H9 (cell line): ENCODE results near the gene MYB. TPM values are rescaled to one million over a fixed set of nuclear protein-coding genes. Genes with fewer than 3 reads are reported as not detected.

Experiments
- DNase-seq: peaks from one replicate; pipeline ENCODE4 v3.0.0-alpha.2; 2017
- H2AFZ ChIP-seq: one replicate; pipeline ENCODE4 v1.6.1; 2013; ENCODE audit warnings: mild to moderate bottlenecking, low read length, control low read depth, moderate library complexity
- H2AK5ac ChIP-seq: 2 replicates; pipeline ENCODE4 v1.6.1; 2013; ENCODE audit warnings: low read length, control low read depth, mixed read lengths; ENCODE audit not compliant: insufficient read length
- H2BK120ac ChIP-seq: one replicate; pipeline ENCODE4 v1.6.1; 2013; ENCODE audit warnings: low read depth, mild to moderate bottlenecking, low read length, control low read depth, inconsistent platforms; ENCODE audit not compliant: poor library complexity, severe bottlenecking
- H2BK12ac ChIP-seq: 2 replicates; pipeline ENCODE4 v1.6.1; 2013; ENCODE audit warnings: low read length, control low read depth, mixed read lengths, low read depth; ENCODE audit not compliant: insufficient read length
- H2BK15ac ChIP-seq: 2 replicates; pipeline ENCODE4 v1.6.1; 2013; ENCODE audit warnings: low read depth, low read length, control low read depth
- H2BK20ac ChIP-seq: one replicate; pipeline ENCODE4 v1.6.1; 2013; ENCODE audit warnings: low read depth, mild to moderate bottlenecking, low read length, control low read depth, inconsistent platforms; ENCODE audit not compliant: poor library complexity, severe bottlenecking
- H2BK5ac ChIP-seq: 2 replicates; pipeline ENCODE4 v1.6.1; 2013; ENCODE audit warnings: low read length, control low read depth, mixed read lengths; ENCODE audit not compliant: insufficient read length
- H3K14ac ChIP-seq: 2 replicates; pipeline ENCODE4 v1.6.1; 2013; ENCODE audit warnings: low read length, control low read depth; ENCODE audit not compliant: insufficient read depth
- H3K18ac ChIP-seq: 2 replicates; pipeline ENCODE4 v1.6.1; 2013; ENCODE audit warnings: low read depth, mild to moderate bottlenecking, mixed read lengths, low read length, control low read depth; ENCODE audit not compliant: insufficient read length
- H3K23ac ChIP-seq: 2 replicates; pipeline ENCODE4 v1.6.1; 2013; ENCODE audit warnings: low read length, control low read depth, mixed read lengths, low read depth; ENCODE audit not compliant: insufficient read length
- H3K23me2 ChIP-seq: 2 replicates; pipeline ENCODE4 v1.6.1; 2013; ENCODE audit warnings: low read depth, mild to moderate bottlenecking, mixed read lengths, low read length, control low read depth; ENCODE audit not compliant: insufficient read length, poor library complexity, severe bottlenecking
- H3K27ac ChIP-seq: 2 replicates; pipeline ENCODE4 v1.5.1; 2013; ENCODE audit warnings: low read length, control low read depth, mixed read lengths, low read depth; ENCODE audit not compliant: insufficient read length
- H3K27me3 ChIP-seq: 2 replicates; pipeline ENCODE4 v1.6.1; 2013; ENCODE audit warnings: low read length, control low read depth, inconsistent platforms; ENCODE audit not compliant: insufficient read depth
- H3K4ac ChIP-seq: 2 replicates; pipeline ENCODE4 v1.6.1; 2013; ENCODE audit warnings: low read depth, mild to moderate bottlenecking, control low read depth, inconsistent platforms, low read length, moderate library complexity
- H3K4me1 ChIP-seq: 2 replicates; pipeline ENCODE4 v1.6.1; 2013; ENCODE audit warnings: low read length, control low read depth, inconsistent platforms; ENCODE audit not compliant: insufficient read depth
- H3K4me2 ChIP-seq: 2 replicates; pipeline ENCODE4 v1.6.1; 2013; ENCODE audit warnings: low read length, control low read depth, mixed read lengths; ENCODE audit not compliant: insufficient read length, insufficient read depth
- H3K56ac ChIP-seq: 2 replicates; pipeline ENCODE4 v1.6.1; 2013; ENCODE audit warnings: low read depth, mild to moderate bottlenecking, mixed read lengths, low read length, control low read depth; ENCODE audit not compliant: insufficient read length
- H3K79me1 ChIP-seq: 2 replicates; pipeline ENCODE4 v1.6.1; 2013; ENCODE audit warnings: low read depth, mild to moderate bottlenecking, moderate library complexity, low read length, control low read depth, inconsistent platforms; ENCODE audit not compliant: insufficient read depth, poor library complexity, severe bottlenecking
- H3K79me2 ChIP-seq: 2 replicates; pipeline ENCODE4 v1.6.1; 2013; ENCODE audit warnings: low read length, control low read depth, inconsistent platforms; ENCODE audit not compliant: insufficient read depth
- H3K9ac ChIP-seq: 2 replicates; pipeline ENCODE4 v1.6.1; 2013; ENCODE audit warnings: low read length, control low read depth, mixed read lengths; ENCODE audit not compliant: insufficient read length; ENCODE audit errors: extremely low read depth
- H3K9me3 ChIP-seq: one replicate; pipeline ENCODE4 v1.6.1; 2013; ENCODE audit warnings: low read depth, low read length, inconsistent platforms; ENCODE audit not compliant: control insufficient read depth
- H3T11ph ChIP-seq: one replicate; pipeline ENCODE4 v1.6.1; 2013; ENCODE audit warnings: mild to moderate bottlenecking, low read length, control low read depth, inconsistent platforms
- H4K20me1 ChIP-seq: one replicate; pipeline ENCODE4 v1.6.1; 2013; ENCODE audit not compliant: control insufficient read depth, insufficient read length, insufficient read depth
- H4K5ac ChIP-seq: 2 replicates; pipeline ENCODE4 v1.6.1; 2013; ENCODE audit warnings: low read depth, mild to moderate bottlenecking, mixed read lengths, low read length, control low read depth; ENCODE audit not compliant: insufficient read length
- H4K8ac ChIP-seq: replicated peaks from 2 replicates; pipeline ENCODE4 v1.6.1; 2013; ENCODE audit warnings: low read length, control low read depth, mixed read lengths, low read depth; ENCODE audit not compliant: insufficient read length
- H4K91ac ChIP-seq: 2 replicates; pipeline ENCODE4 v1.6.1; 2013; ENCODE audit warnings: low read depth, mild to moderate bottlenecking, moderate library complexity, mixed read lengths, low read length, control low read depth; ENCODE audit not compliant: insufficient read length
- H3K27ac Mint-ChIP-seq, 3 experiments: 2 replicates in 2 of 3; 3 replicates in 1 of 3; pipeline ENCODE4 v1.8.0; 2020 to 2021; ENCODE audit warnings: mixed read lengths in 3 of 3, mild to moderate bottlenecking in 1 of 3, moderate library complexity in 1 of 3
- H3K27me3 Mint-ChIP-seq: 2 replicates; pipeline ENCODE4 v1.8.0; 2021; ENCODE audit warnings: low read depth, mild to moderate bottlenecking, moderate library complexity, mixed read lengths
- H3K36me3 Mint-ChIP-seq, 3 experiments: 2 replicates in 2 of 3; 3 replicates in 1 of 3; pipeline ENCODE4 v1.8.0; 2020 to 2021; ENCODE audit warnings: low read depth in 3 of 3, mixed read lengths in 3 of 3; ENCODE audit not compliant: insufficient read depth in 1 of 3
- H3K4me1 Mint-ChIP-seq, 2 experiments: 2 replicates each; pipeline ENCODE4 v1.8.0; 2020; ENCODE audit warnings: mixed read lengths in 2 of 2
- H3K4me3 Mint-ChIP-seq, 2 experiments: 2 replicates in 1 of 2; 3 replicates in 1 of 2; pipeline ENCODE4 v1.8.0; 2020 to 2021; ENCODE audit warnings: mild to moderate bottlenecking in 2 of 2, mixed read lengths in 2 of 2, moderate library complexity in 1 of 2
- H3K9me3 Mint-ChIP-seq, 2 experiments: 2 replicates in 1 of 2; 3 replicates in 1 of 2; pipeline ENCODE4 v1.8.0; 2020; ENCODE audit warnings: mild to moderate bottlenecking in 2 of 2, mixed read lengths in 2 of 2, moderate library complexity in 1 of 2
- WGBS: extraction: QIAGEN DNeasy Blood & Tissue Kit; methylation state at CpG from one replicate; pipeline ENCODE4 v1.1.7; 2013; ENCODE audit warnings: missing lambda C conversion rate, low lambda C conversion rate, mixed read lengths; ENCODE audit not compliant: insufficient read length; ENCODE audit errors: extremely low coverage; 5-methylcytosine and 5-hydroxymethylcytosine counted together
- total RNA-seq: library from RNA; stranded (reverse); gene quantifications from 2 replicates; pipeline ENCODE4 v1.2.1, GENCODE V29; 2021
- TF ChIP-seq, protein P1 (sequence below): fragments of 200-600 bp; sonication (generic); conservative IDR thresholded peaks from 3 replicates; pipeline ENCODE4 v1.8.0; 2021; ENCODE audit warnings: antibody characterized with exemption, mild to moderate bottlenecking

The MYB gene
- total RNA-seq, 1 experiment from 2014 or later, result 5.8 TPM

DNA sequence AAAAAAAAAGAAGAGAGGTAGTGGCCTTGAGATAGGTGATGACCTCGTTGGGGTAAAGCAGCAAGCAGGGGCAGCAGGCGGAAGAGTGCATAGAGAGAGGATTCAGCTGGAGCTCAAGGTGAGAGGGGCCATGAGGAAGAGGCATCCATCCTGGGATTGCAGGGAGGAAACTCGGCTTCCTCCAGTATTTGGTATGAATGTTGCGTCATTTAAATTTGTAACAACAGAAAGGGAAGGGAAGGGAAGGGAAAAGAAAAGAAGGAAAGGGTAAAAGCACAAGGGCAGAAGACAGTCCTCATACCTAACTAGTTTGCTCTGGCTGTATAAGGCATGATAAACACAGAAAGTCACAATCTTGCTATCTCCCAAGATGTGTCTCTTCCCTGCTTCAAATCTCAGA lies 39.9 kb upstream of the MYB start:
- Mint-ChIP-seq H3K27ac (no peak overlapping the region), H3K36me3 (no peaks in the 10 kb centered on the region), H3K4me1 (peaks cover 8 to 20% of the 10 kb centered on the region in 2 experiments), H3K4me3 (no peak overlapping the region), H3K9me3 (no peaks in the 10 kb centered on the region), H3K27me3 (no peaks in the 10 kb centered on the region; the same call in 1 of the 2 replicates)
- Histone ChIP-seq H3T11ph (no peak overlapping the region), H2AK5ac (no peak overlapping the region), H3K23ac (no peak overlapping the region), H2BK120ac (no peak overlapping the region), H3K9me3 (no peaks in the 10 kb centered on the region), H3K23me2 (no peaks in the 10 kb centered on the region), H4K91ac (no peak overlapping the region), H3K4me2 (no peak overlapping the region), H3K27me3 (no peaks in the 10 kb centered on the region), H3K79me1 (no peaks in the 10 kb centered on the region), H2BK20ac (no peak overlapping the region), H2BK5ac (no peak overlapping the region), H4K5ac (no peak overlapping the region), H3K4ac (no peak overlapping the region), H3K56ac (no peak overlapping the region), H3K4me1 (no peaks in the 10 kb centered on the region), H3K14ac (no peak overlapping the region), H2BK12ac (no peak overlapping the region), H3K18ac (no peak overlapping the region), H3K27ac (no peak overlapping the region), H4K8ac (no peak overlapping the region), H2AFZ (no peak overlapping the region), H2BK15ac (no peak overlapping the region), H3K79me2 (no peaks in the 10 kb centered on the region), H3K9ac (no peak overlapping the region), H4K20me1 (no peaks in the 10 kb centered on the region)
- WGBS, result no CpG with 5 or more reads among the region's 4 CpGs
- TF ChIP-seq, protein P1, sequence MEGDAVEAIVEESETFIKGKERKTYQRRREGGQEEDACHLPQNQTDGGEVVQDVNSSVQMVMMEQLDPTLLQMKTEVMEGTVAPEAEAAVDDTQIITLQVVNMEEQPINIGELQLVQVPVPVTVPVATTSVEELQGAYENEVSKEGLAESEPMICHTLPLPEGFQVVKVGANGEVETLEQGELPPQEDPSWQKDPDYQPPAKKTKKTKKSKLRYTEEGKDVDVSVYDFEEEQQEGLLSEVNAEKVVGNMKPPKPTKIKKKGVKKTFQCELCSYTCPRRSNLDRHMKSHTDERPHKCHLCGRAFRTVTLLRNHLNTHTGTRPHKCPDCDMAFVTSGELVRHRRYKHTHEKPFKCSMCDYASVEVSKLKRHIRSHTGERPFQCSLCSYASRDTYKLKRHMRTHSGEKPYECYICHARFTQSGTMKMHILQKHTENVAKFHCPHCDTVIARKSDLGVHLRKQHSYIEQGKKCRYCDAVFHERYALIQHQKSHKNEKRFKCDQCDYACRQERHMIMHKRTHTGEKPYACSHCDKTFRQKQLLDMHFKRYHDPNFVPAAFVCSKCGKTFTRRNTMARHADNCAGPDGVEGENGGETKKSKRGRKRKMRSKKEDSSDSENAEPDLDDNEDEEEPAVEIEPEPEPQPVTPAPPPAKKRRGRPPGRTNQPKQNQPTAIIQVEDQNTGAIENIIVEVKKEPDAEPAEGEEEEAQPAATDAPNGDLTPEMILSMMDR, result no peak
- no peak for DNase-seq
